H9 (cell line): ENCODE data around the gene TSKU. TPM values are rescaled to one million over a fixed set of nuclear protein-coding genes. Genes with fewer than 3 reads are reported as not detected.

Experiments used
- DNase-seq: peaks from one replicate; pipeline ENCODE4 v3.0.0-alpha.2; 2017
- H2AFZ ChIP-seq: one replicate; pipeline ENCODE4 v1.6.1; 2013; ENCODE audit warnings: mild to moderate bottlenecking, low read length, control low read depth, moderate library complexity
- H2AK5ac ChIP-seq: 2 replicates; pipeline ENCODE4 v1.6.1; 2013; ENCODE audit warnings: low read length, control low read depth, mixed read lengths; ENCODE audit not compliant: insufficient read length
- H2BK120ac ChIP-seq: one replicate; pipeline ENCODE4 v1.6.1; 2013; ENCODE audit warnings: low read depth, mild to moderate bottlenecking, low read length, control low read depth, inconsistent platforms; ENCODE audit not compliant: poor library complexity, severe bottlenecking
- H2BK12ac ChIP-seq: 2 replicates; pipeline ENCODE4 v1.6.1; 2013; ENCODE audit warnings: low read length, control low read depth, mixed read lengths, low read depth; ENCODE audit not compliant: insufficient read length
- H2BK15ac ChIP-seq: 2 replicates; pipeline ENCODE4 v1.6.1; 2013; ENCODE audit warnings: low read depth, low read length, control low read depth
- H2BK20ac ChIP-seq: one replicate; pipeline ENCODE4 v1.6.1; 2013; ENCODE audit warnings: low read depth, mild to moderate bottlenecking, low read length, control low read depth, inconsistent platforms; ENCODE audit not compliant: poor library complexity, severe bottlenecking
- H2BK5ac ChIP-seq: 2 replicates; pipeline ENCODE4 v1.6.1; 2013; ENCODE audit warnings: low read length, control low read depth, mixed read lengths; ENCODE audit not compliant: insufficient read length
- H3K14ac ChIP-seq: 2 replicates; pipeline ENCODE4 v1.6.1; 2013; ENCODE audit warnings: low read length, control low read depth; ENCODE audit not compliant: insufficient read depth
- H3K18ac ChIP-seq: 2 replicates; pipeline ENCODE4 v1.6.1; 2013; ENCODE audit warnings: low read depth, mild to moderate bottlenecking, mixed read lengths, low read length, control low read depth; ENCODE audit not compliant: insufficient read length
- H3K23ac ChIP-seq: 2 replicates; pipeline ENCODE4 v1.6.1; 2013; ENCODE audit warnings: low read length, control low read depth, mixed read lengths, low read depth; ENCODE audit not compliant: insufficient read length
- H3K23me2 ChIP-seq: 2 replicates; pipeline ENCODE4 v1.6.1; 2013; ENCODE audit warnings: low read depth, mild to moderate bottlenecking, mixed read lengths, low read length, control low read depth; ENCODE audit not compliant: insufficient read length, poor library complexity, severe bottlenecking
- H3K27ac ChIP-seq: 2 replicates; pipeline ENCODE4 v1.5.1; 2013; ENCODE audit warnings: low read length, control low read depth, mixed read lengths, low read depth; ENCODE audit not compliant: insufficient read length
- H3K27me3 ChIP-seq: 2 replicates; pipeline ENCODE4 v1.6.1; 2013; ENCODE audit warnings: low read length, control low read depth, inconsistent platforms; ENCODE audit not compliant: insufficient read depth
- H3K4ac ChIP-seq: 2 replicates; pipeline ENCODE4 v1.6.1; 2013; ENCODE audit warnings: low read depth, mild to moderate bottlenecking, control low read depth, inconsistent platforms, low read length, moderate library complexity
- H3K4me1 ChIP-seq: 2 replicates; pipeline ENCODE4 v1.6.1; 2013; ENCODE audit warnings: low read length, control low read depth, inconsistent platforms; ENCODE audit not compliant: insufficient read depth
- H3K4me2 ChIP-seq: 2 replicates; pipeline ENCODE4 v1.6.1; 2013; ENCODE audit warnings: low read length, control low read depth, mixed read lengths; ENCODE audit not compliant: insufficient read length, insufficient read depth
- H3K56ac ChIP-seq: 2 replicates; pipeline ENCODE4 v1.6.1; 2013; ENCODE audit warnings: low read depth, mild to moderate bottlenecking, mixed read lengths, low read length, control low read depth; ENCODE audit not compliant: insufficient read length
- H3K79me1 ChIP-seq: 2 replicates; pipeline ENCODE4 v1.6.1; 2013; ENCODE audit warnings: low read depth, mild to moderate bottlenecking, moderate library complexity, low read length, control low read depth, inconsistent platforms; ENCODE audit not compliant: insufficient read depth, poor library complexity, severe bottlenecking
- H3K79me2 ChIP-seq: 2 replicates; pipeline ENCODE4 v1.6.1; 2013; ENCODE audit warnings: low read length, control low read depth, inconsistent platforms; ENCODE audit not compliant: insufficient read depth
- H3K9ac ChIP-seq: 2 replicates; pipeline ENCODE4 v1.6.1; 2013; ENCODE audit warnings: low read length, control low read depth, mixed read lengths; ENCODE audit not compliant: insufficient read length; ENCODE audit errors: extremely low read depth
- H3K9me3 ChIP-seq: one replicate; pipeline ENCODE4 v1.6.1; 2013; ENCODE audit warnings: low read depth, low read length, inconsistent platforms; ENCODE audit not compliant: control insufficient read depth
- H3T11ph ChIP-seq: one replicate; pipeline ENCODE4 v1.6.1; 2013; ENCODE audit warnings: mild to moderate bottlenecking, low read length, control low read depth, inconsistent platforms
- H4K20me1 ChIP-seq: one replicate; pipeline ENCODE4 v1.6.1; 2013; ENCODE audit not compliant: control insufficient read depth, insufficient read length, insufficient read depth
- H4K5ac ChIP-seq: 2 replicates; pipeline ENCODE4 v1.6.1; 2013; ENCODE audit warnings: low read depth, mild to moderate bottlenecking, mixed read lengths, low read length, control low read depth; ENCODE audit not compliant: insufficient read length
- H4K8ac ChIP-seq: replicated peaks from 2 replicates; pipeline ENCODE4 v1.6.1; 2013; ENCODE audit warnings: low read length, control low read depth, mixed read lengths, low read depth; ENCODE audit not compliant: insufficient read length
- H4K91ac ChIP-seq: 2 replicates; pipeline ENCODE4 v1.6.1; 2013; ENCODE audit warnings: low read depth, mild to moderate bottlenecking, moderate library complexity, mixed read lengths, low read length, control low read depth; ENCODE audit not compliant: insufficient read length
- H3K27ac Mint-ChIP-seq, 3 experiments: 2 replicates in 2 of 3; 3 replicates in 1 of 3; pipeline ENCODE4 v1.8.0; 2020 to 2021; ENCODE audit warnings: mixed read lengths in 3 of 3, mild to moderate bottlenecking in 1 of 3, moderate library complexity in 1 of 3
- H3K27me3 Mint-ChIP-seq: 2 replicates; pipeline ENCODE4 v1.8.0; 2021; ENCODE audit warnings: low read depth, mild to moderate bottlenecking, moderate library complexity, mixed read lengths
- H3K36me3 Mint-ChIP-seq, 3 experiments: 2 replicates in 2 of 3; 3 replicates in 1 of 3; pipeline ENCODE4 v1.8.0; 2020 to 2021; ENCODE audit warnings: low read depth in 3 of 3, mixed read lengths in 3 of 3; ENCODE audit not compliant: insufficient read depth in 1 of 3
- H3K4me1 Mint-ChIP-seq, 2 experiments: 2 replicates each; pipeline ENCODE4 v1.8.0; 2020; ENCODE audit warnings: mixed read lengths in 2 of 2
- H3K4me3 Mint-ChIP-seq, 2 experiments: 2 replicates in 1 of 2; 3 replicates in 1 of 2; pipeline ENCODE4 v1.8.0; 2020 to 2021; ENCODE audit warnings: mild to moderate bottlenecking in 2 of 2, mixed read lengths in 2 of 2, moderate library complexity in 1 of 2
- H3K9me3 Mint-ChIP-seq, 2 experiments: 2 replicates in 1 of 2; 3 replicates in 1 of 2; pipeline ENCODE4 v1.8.0; 2020; ENCODE audit warnings: mild to moderate bottlenecking in 2 of 2, mixed read lengths in 2 of 2, moderate library complexity in 1 of 2
- WGBS: extraction: QIAGEN DNeasy Blood & Tissue Kit; methylation state at CpG from one replicate; pipeline ENCODE4 v1.1.7; 2013; ENCODE audit warnings: missing lambda C conversion rate, low lambda C conversion rate, mixed read lengths; ENCODE audit not compliant: insufficient read length; ENCODE audit errors: extremely low coverage; 5-methylcytosine and 5-hydroxymethylcytosine counted together
- total RNA-seq: library from RNA; stranded (reverse); gene quantifications from 2 replicates; pipeline ENCODE4 v1.2.1, GENCODE V29; 2021
- TF ChIP-seq, protein P1 (sequence below): fragments of 200-600 bp; sonication (generic); conservative IDR thresholded peaks from 3 replicates; pipeline ENCODE4 v1.8.0; 2021; ENCODE audit warnings: antibody characterized with exemption, mild to moderate bottlenecking

The TSKU gene
- total RNA-seq, 1 experiment from 2014 or later = 25.4 TPM

DNA sequence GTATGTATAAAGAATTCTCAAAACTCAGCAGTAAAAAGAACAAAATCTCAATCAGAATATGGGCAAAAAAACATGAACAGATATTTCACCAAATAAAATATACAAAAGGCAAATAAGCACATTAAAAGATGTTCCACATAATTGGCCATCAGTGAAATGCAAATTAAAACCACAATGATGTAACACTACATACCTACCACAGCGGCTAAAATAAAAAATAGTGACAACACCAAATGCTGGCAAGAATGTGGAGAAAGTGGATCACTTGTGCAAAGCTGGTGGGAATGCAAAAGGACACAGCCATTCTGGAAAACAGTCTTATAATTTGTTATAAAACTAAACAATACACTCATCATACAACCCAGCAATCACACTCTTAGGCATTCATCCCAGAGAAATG lies 39.2 kb downstream of the TSKU start:
- H3K4me2 ChIP-seq = no peak overlapping the region

More for the DNA sequence above, 39.2 kb downstream of the TSKU start:
- H3K9ac ChIP-seq = no peak overlapping the region
- no peak overlapping the region for H2BK5ac ChIP-seq
- no peaks in the 10 kb centered on the region for H3K79me1 ChIP-seq
- Mint-ChIP-seq H3K4me1 (peaks cover 21 to 22% of the 10 kb centered on the region in 2 experiments), H3K27me3 (peaks cover 3% of the 10 kb centered on the region), H3K27ac (no peak overlapping the region), H3K9me3 (peaks cover 35 to 40% of the 10 kb centered on the region in 2 experiments), H3K36me3 (peaks cover 9 to 29% (median 18%) of the 10 kb centered on the region in 3 experiments; a peak in 6 of 7 replicates), H3K4me3 (no peak overlapping the region)
- H3K14ac ChIP-seq = no peak overlapping the region
- no peaks in the 10 kb centered on the region for H3K27me3 ChIP-seq
- no peak overlapping the region for H3K18ac ChIP-seq
- H3K4ac ChIP-seq = no peak overlapping the region
- WGBS = no CpG with 5 or more reads among the region's 1 CpG
- no peak overlapping the region for H2BK12ac ChIP-seq
- no peak overlapping the region for H2AK5ac ChIP-seq
- H4K20me1 ChIP-seq = no peaks in the 10 kb centered on the region
- 0 out of 2 replicates have a peak, but pooled peaks cover 3% of the 10 kb centered on the region for H3K4me1 ChIP-seq
- no peak overlapping the region for H4K91ac ChIP-seq
- no peak overlapping the region for H2BK120ac ChIP-seq
- H2BK20ac ChIP-seq = no peak overlapping the region
- H3K56ac ChIP-seq = no peak overlapping the region
- TF ChIP-seq, protein P1, sequence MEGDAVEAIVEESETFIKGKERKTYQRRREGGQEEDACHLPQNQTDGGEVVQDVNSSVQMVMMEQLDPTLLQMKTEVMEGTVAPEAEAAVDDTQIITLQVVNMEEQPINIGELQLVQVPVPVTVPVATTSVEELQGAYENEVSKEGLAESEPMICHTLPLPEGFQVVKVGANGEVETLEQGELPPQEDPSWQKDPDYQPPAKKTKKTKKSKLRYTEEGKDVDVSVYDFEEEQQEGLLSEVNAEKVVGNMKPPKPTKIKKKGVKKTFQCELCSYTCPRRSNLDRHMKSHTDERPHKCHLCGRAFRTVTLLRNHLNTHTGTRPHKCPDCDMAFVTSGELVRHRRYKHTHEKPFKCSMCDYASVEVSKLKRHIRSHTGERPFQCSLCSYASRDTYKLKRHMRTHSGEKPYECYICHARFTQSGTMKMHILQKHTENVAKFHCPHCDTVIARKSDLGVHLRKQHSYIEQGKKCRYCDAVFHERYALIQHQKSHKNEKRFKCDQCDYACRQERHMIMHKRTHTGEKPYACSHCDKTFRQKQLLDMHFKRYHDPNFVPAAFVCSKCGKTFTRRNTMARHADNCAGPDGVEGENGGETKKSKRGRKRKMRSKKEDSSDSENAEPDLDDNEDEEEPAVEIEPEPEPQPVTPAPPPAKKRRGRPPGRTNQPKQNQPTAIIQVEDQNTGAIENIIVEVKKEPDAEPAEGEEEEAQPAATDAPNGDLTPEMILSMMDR = no peak
- no peak for DNase-seq
- H3K23ac ChIP-seq = no peak overlapping the region
- no peaks in the 10 kb centered on the region for H3K9me3 ChIP-seq
- H3K27ac ChIP-seq = no peak overlapping the region
- H3K79me2 ChIP-seq = no peaks in the 10 kb centered on the region
- no peak overlapping the region for H2AFZ ChIP-seq
- H3K23me2 ChIP-seq = no peaks in the 10 kb centered on the region
- H4K5ac ChIP-seq = no peak overlapping the region
- H3T11ph ChIP-seq = no peak overlapping the region
- no peak overlapping the region for H2BK15ac ChIP-seq
- H4K8ac ChIP-seq = no peak overlapping the region
